PC-9 (cell line): Measurements from ENCODE around the gene EXOSC7. TPM values are rescaled to one million over a fixed set of nuclear protein-coding genes. Genes with fewer than 3 reads are reported as not detected.

ENCODE experiments used
- BruUV-seq: library from RNA; stranded (reverse); fragments of 400-500 nt; replicated peaks from 2 replicates; lab custom pipeline; 2021; lab: Mats Ljungman, UMichigan
- CTCF ChIA-PET: fragments of 300-600 bp; sonication (Branson Sonifier 250); formaldehyde crosslinking; loops from one replicate; lab custom pipeline; 2022; ENCODE audit warnings: antibody characterized with exemption; lab: Charles Lee
- POLR2A ChIA-PET: fragments of 300-600 bp; sonication (Branson Sonifier 250); formaldehyde crosslinking; loops from one replicate; lab custom pipeline; 2022; ENCODE audit warnings: antibody characterized with exemption; ENCODE audit not compliant: unreplicated experiment; lab: Charles Lee
- DNase-seq, 2 experiments: peaks; one replicate each; pipeline versions ENCODE4 v3.0.0 to v3.0.0-alpha.2; 2015 to 2022; ENCODE audit warnings: mixed read lengths in 1 of 2
- H2AFZ ChIP-seq: fragments of 200-600 bp; sonication (generic); 2 replicates; pipeline ENCODE4 v1.8.1; 2017; ENCODE audit warnings: antibody characterized with exemption
- H3F3A ChIP-seq: fragments of 200-600 bp; sonication (generic); 2 replicates; pipeline ENCODE4 v1.8.1; 2017; ENCODE audit warnings: antibody characterized with exemption, mild to moderate bottlenecking, low read depth; ENCODE audit not compliant: insufficient read depth
- H3K27ac ChIP-seq: fragments of 200-600 bp; sonication (generic); 2 replicates; pipeline ENCODE4 v1.6.1; 2016; ENCODE audit warnings: mixed run types
- H3K27me3 ChIP-seq: fragments of 200-600 bp; sonication (generic); 2 replicates; pipeline ENCODE4 v1.6.1; 2016; ENCODE audit warnings: low read depth, mixed run types; ENCODE audit not compliant: insufficient read depth
- H3K36me3 ChIP-seq: fragments of 200-600 bp; sonication (generic); 2 replicates; pipeline ENCODE4 v1.6.1; 2016; ENCODE audit warnings: low read depth, mixed run types
- H3K4me1 ChIP-seq: fragments of 200-600 bp; sonication (generic); replicated peaks from 2 replicates; pipeline ENCODE4 v1.6.1; 2016; ENCODE audit warnings: mixed run types; ENCODE audit not compliant: insufficient read depth
- H3K4me2 ChIP-seq: fragments of 200-600 bp; sonication (generic); 2 replicates; pipeline ENCODE4 v1.6.1; 2017; ENCODE audit warnings: mixed run types
- H3K4me3 ChIP-seq: fragments of 200-600 bp; sonication (generic); 2 replicates; pipeline ENCODE4 v1.6.1; 2016; ENCODE audit warnings: mixed run types
- H3K79me2 ChIP-seq: fragments of 200-600 bp; sonication (generic); 2 replicates; pipeline ENCODE4 v1.6.1; 2017; ENCODE audit warnings: low read depth, mixed run types
- H3K9me2 ChIP-seq: fragments of 200-600 bp; sonication (generic); 2 replicates; pipeline ENCODE4 v1.8.1; 2017; ENCODE audit warnings: mild to moderate bottlenecking; ENCODE audit not compliant: insufficient read depth
- H3K9me3 ChIP-seq: fragments of 200-600 bp; sonication (generic); 2 replicates; pipeline ENCODE4 v1.8.1; 2016; ENCODE audit warnings: low read depth; ENCODE audit not compliant: insufficient read depth
- H4K20me1 ChIP-seq: fragments of 200-600 bp; sonication (generic); 2 replicates; pipeline ENCODE4 v1.8.1; 2017; ENCODE audit not compliant: insufficient read depth
- EZH2 ChIP-seq: fragments of 200-600 bp; sonication (generic); IDR thresholded peaks from 2 replicates; pipeline ENCODE4 v1.8.0; 2017; ENCODE audit warnings: antibody characterized with exemption, low read depth
- intact Hi-C: fragments of 100-400 bp; cut with micrococcal nuclease; formaldehyde crosslinking; loops from one replicate; pipeline ENCODE4 v1.10.0; 2022; ENCODE audit not compliant: unreplicated experiment
- total RNA-seq: library from RNA; stranded (reverse); gene quantifications from 2 replicates; pipeline ENCODE4 v1.2.3, GENCODE V29; 2021
- TF ChIP-seq, protein P1 (sequence below): fragments of 200-600 bp; sonication (generic); conservative IDR thresholded peaks from 2 replicates; pipeline ENCODE4 v1.6.1; 2017; ENCODE audit warnings: mixed run types, antibody characterized with exemption, mild to moderate bottlenecking, moderate library complexity

Gene EXOSC7
- total RNA-seq, 1 experiment from 2014 or later: 56.2 TPM

DNA sequence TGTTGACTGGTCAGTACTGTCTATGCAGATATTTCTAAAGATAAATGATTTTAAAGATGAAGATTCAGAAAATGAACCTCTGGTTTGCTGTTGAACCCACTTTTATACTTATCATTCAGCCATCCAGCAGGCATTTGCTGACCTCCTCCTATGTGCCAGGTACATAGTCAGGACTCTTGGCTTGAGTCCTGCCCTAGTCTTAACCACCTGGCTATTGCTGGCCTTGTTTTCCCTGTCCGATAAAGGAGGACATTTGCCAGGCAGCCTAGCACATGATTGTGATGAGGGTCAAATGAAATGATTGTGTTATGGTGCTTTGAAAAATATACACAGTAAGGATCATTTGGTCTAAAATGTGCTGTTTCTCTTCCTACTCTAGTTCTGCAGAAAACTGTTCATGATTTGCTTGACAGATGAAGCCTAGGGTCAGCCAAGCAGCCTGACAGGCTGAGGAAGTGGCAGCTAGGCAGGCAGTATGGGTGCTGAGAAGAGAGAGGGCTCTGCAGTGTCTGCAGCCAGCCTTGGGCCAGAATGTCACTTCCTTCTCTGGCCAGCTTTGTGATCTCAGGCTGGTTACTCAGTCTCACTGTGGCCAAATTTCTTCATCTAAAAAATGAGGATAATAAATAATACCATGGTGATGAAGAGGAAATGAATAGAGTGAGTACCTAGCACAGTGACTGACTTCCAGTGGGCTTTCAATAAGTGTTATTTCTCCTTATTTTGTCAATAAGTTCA, 13.8 kb downstream of the EXOSC7 start:
- Histone ChIP-seq H3K4me2 (no peak overlapping the region), H2AFZ (no peak overlapping the region), H3K9me3 (no peaks in the 10 kb centered on the region), H3K4me3 (no peak overlapping the region), H3K27me3 (no peaks in the 10 kb centered on the region), H3K36me3 (peaks cover 24% of the 10 kb centered on the region; the same call in 1 of the 2 replicates), H3K9me2 (no peaks in the 10 kb centered on the region), H3F3A (peaks cover 22% of the 10 kb centered on the region; the same call in 1 of the 2 replicates), H3K4me1 (peaks cover 27% of the 10 kb centered on the region), H4K20me1 (no peaks in the 10 kb centered on the region), H3K27ac (no peak overlapping the region), H3K79me2 (peaks cover 57% of the 10 kb centered on the region)
- TF ChIP-seq, protein P1, sequence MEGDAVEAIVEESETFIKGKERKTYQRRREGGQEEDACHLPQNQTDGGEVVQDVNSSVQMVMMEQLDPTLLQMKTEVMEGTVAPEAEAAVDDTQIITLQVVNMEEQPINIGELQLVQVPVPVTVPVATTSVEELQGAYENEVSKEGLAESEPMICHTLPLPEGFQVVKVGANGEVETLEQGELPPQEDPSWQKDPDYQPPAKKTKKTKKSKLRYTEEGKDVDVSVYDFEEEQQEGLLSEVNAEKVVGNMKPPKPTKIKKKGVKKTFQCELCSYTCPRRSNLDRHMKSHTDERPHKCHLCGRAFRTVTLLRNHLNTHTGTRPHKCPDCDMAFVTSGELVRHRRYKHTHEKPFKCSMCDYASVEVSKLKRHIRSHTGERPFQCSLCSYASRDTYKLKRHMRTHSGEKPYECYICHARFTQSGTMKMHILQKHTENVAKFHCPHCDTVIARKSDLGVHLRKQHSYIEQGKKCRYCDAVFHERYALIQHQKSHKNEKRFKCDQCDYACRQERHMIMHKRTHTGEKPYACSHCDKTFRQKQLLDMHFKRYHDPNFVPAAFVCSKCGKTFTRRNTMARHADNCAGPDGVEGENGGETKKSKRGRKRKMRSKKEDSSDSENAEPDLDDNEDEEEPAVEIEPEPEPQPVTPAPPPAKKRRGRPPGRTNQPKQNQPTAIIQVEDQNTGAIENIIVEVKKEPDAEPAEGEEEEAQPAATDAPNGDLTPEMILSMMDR: no peak
- intact Hi-C loops: no loop called here
- DNase-seq: no peak
- BruUV-seq: no TSS peak
- ChIA-PET POLR2A (no interaction called here), CTCF (no interaction called here)

DNA sequence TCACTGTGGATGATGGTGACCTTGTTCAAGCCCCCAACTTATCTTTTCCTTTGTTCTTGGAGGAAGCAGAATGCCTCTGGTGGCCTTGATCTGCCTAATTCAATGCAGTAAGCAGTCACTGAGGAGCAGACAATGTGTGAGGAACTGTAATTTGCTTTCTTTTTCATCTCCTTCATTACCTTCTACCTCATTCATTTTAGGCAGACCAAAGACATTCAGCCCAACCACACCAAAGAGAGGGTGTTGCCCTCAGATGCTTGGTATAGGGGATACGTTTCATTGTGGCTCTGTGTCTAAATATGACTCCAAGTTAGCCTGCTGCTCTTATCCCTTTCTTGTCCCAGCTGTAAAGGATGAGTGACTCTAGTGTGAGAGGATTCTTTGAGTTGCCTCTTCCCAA, 15.3 kb downstream of the EXOSC7 start:
- no peak overlapping the region for H3K4me2 ChIP-seq
- H3K9me3 ChIP-seq: no peaks in the 10 kb centered on the region
- peaks cover 20% of the 10 kb centered on the region; the same call in 1 of the 2 replicates for H3K36me3 ChIP-seq
- no peaks in the 10 kb centered on the region for H4K20me1 ChIP-seq
- H2AFZ ChIP-seq: no peak overlapping the region
- intact Hi-C loops: no loop called here
- BruUV-seq: no TSS peak
- DNase-seq: no peak
- H3K27me3 ChIP-seq: no peaks in the 10 kb centered on the region
- POLR2A ChIA-PET: no interaction called here
- H3K79me2 ChIP-seq: peaks cover 58% of the 10 kb centered on the region
- H3F3A ChIP-seq: peaks cover 22% of the 10 kb centered on the region; the same call in 1 of the 2 replicates
- H3K9me2 ChIP-seq: no peaks in the 10 kb centered on the region
- peaks cover 23% of the 10 kb centered on the region for H3K4me1 ChIP-seq
- TF ChIP-seq, protein P1: no peak
- no peak for TF ChIP-seq EZH2
- CTCF ChIA-PET: no interaction called here
- H3K4me3 ChIP-seq: no peak overlapping the region
- no peak overlapping the region for H3K27ac ChIP-seq

DNA sequence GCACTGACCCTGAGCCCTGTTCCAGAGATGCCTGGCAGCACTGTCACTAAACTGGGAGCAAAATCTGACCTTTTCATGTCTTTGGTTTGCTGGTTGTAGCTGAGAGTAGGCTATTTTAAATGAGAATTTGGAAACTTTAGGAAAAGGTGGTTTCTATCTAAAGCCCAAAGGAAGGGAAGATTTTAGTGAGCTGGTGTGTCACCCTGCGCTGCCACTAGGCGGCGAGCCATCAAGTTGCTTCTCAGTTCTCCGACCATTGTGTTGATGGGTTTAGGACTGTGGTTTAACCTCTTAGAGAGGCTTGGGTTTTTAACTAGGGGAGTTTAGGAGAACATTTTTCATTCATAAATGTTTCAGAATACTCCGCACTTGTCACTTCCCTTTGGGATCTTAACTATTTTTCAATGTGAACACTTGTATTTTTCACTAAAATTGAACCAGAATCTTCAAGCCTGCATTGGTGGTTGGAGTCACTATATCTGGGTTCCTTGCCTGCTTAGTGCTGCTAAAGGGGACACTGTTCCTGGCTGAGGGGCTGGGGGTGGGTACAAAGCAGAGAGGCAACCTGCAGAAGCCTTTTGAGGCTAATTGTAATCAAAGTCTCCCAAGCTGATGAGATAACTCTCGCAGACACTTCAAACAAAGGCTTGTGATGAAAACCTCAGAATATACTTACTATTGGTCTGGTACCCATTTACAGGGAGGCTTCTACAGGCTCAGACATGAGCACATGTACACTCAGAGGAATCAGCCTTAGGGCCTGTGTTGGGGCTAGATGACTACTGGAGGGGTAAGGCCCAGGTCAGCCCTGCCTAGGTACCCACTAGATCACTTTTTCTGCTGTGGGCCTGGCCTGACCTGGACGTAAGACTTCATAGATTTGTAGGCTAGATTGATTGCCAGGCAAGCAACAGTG, 16.8 kb downstream of the EXOSC7 start:
- Histone ChIP-seq H3F3A (peaks cover 15% of the 10 kb centered on the region; the same call in 1 of the 2 replicates), H3K4me2 (no peak overlapping the region), H3K4me1 (peaks cover 23% of the 10 kb centered on the region), H4K20me1 (no peaks in the 10 kb centered on the region; the same call in 1 of the 2 replicates), H3K27ac (peak overlapping the region; percentile 55; the same call in 1 of the 2 replicates), H3K36me3 (peaks cover 20% of the 10 kb centered on the region; the same call in 1 of the 2 replicates), H3K9me2 (no peaks in the 10 kb centered on the region), H3K27me3 (no peaks in the 10 kb centered on the region), H3K79me2 (peaks cover 43% of the 10 kb centered on the region), H3K4me3 (no peak overlapping the region), H3K9me3 (no peaks in the 10 kb centered on the region), H2AFZ (no peak overlapping the region)
- BruUV-seq: no TSS peak
- intact Hi-C loops: no loop called here
- POLR2A ChIA-PET: interaction anchor here (0.7 kb wide), 2 partner anchors 35 to 69 kb away, joined by 4 to 5 read pairs; no protein-coding TSS in a partner anchor
- no peak for TF ChIP-seq EZH2
- TF ChIP-seq, protein P1: peak; percentile 69
- CTCF ChIA-PET: no interaction called here
- DNase-seq: no peak
